Neuronal stem cell (in vitro differentiated cells): ENCODE results near the gene MAP3K3.

Experiments used
- DNase-seq: peaks from one replicate; pipeline ENCODE4 v3.0.0-alpha.2; 2013; ENCODE audit warnings: low spot score
- H2AFZ ChIP-seq: one replicate; pipeline ENCODE4 v1.6.1; 2013; ENCODE audit warnings: mild to moderate bottlenecking, low read length, inconsistent platforms
- H2AK5ac ChIP-seq: 2 replicates; pipeline ENCODE4 v1.6.1; 2013; ENCODE audit warnings: low read depth, mild to moderate bottlenecking, inconsistent platforms, low read length, moderate library complexity, mixed read lengths
- H2BK120ac ChIP-seq: 2 replicates; pipeline ENCODE4 v1.6.1; 2013; ENCODE audit warnings: low read depth, mild to moderate bottlenecking, inconsistent platforms, low read length, moderate library complexity, mixed read lengths
- H2BK12ac ChIP-seq: one replicate; pipeline ENCODE4 v1.6.1; 2013; ENCODE audit warnings: low read length, inconsistent platforms
- H2BK15ac ChIP-seq: 2 replicates; pipeline ENCODE4 v1.6.1; 2013; ENCODE audit warnings: mild to moderate bottlenecking, low read length, inconsistent platforms, mixed read lengths
- H2BK5ac ChIP-seq: one replicate; pipeline ENCODE4 v1.6.1; 2013; ENCODE audit warnings: inconsistent platforms, mild to moderate bottlenecking, low read length, moderate library complexity
- H3K14ac ChIP-seq: one replicate; pipeline ENCODE4 v1.6.1; 2013; ENCODE audit warnings: low read length, inconsistent platforms
- H3K18ac ChIP-seq: 2 replicates; pipeline ENCODE4 v1.6.1; 2013; ENCODE audit warnings: low read length, inconsistent platforms
- H3K23ac ChIP-seq: 2 replicates; pipeline ENCODE4 v1.6.1; 2013; ENCODE audit warnings: low read depth, mild to moderate bottlenecking, mixed read lengths, low read length, inconsistent platforms; ENCODE audit not compliant: poor library complexity
- H3K27ac ChIP-seq: replicated peaks from 3 replicates; pipeline ENCODE4 v1.5.1; 2013; ENCODE audit warnings: low read length, inconsistent platforms
- H3K27me3 ChIP-seq, 3 experiments: 2 replicates each; pipeline ENCODE4 v1.6.1; 2013; ENCODE audit warnings: low read length in 3 of 3, mild to moderate bottlenecking in 2 of 3, inconsistent platforms in 1 of 3, low read depth in 1 of 3, mixed read lengths in 1 of 3, moderate library complexity in 1 of 3; ENCODE audit not compliant: control insufficient read depth in 3 of 3, insufficient read depth in 3 of 3
- H3K36me3 ChIP-seq, 2 donors: replicated peaks in 1 of 2; 2 replicates each; pipeline ENCODE4 v1.6.1; 2013; ENCODE audit warnings: low read length in 2 of 2; ENCODE audit not compliant: control insufficient read depth in 2 of 2, insufficient read depth in 2 of 2
- H3K4ac ChIP-seq: 2 replicates; pipeline ENCODE4 v1.6.1; 2013; ENCODE audit warnings: inconsistent platforms, mild to moderate bottlenecking, low read length, moderate library complexity
- H3K4me1 ChIP-seq, 2 donors: 1 replicate in 1 of 2; 2 replicates in 1 of 2; pipeline ENCODE4 v1.6.1; 2013; ENCODE audit warnings: low read length in 2 of 2, low read depth in 1 of 2; ENCODE audit not compliant: control insufficient read depth in 2 of 2, insufficient read depth in 1 of 2
- H3K4me2 ChIP-seq: one replicate; pipeline ENCODE4 v1.6.1; 2013; ENCODE audit warnings: mild to moderate bottlenecking, low read length, inconsistent platforms; ENCODE audit not compliant: insufficient read depth, poor library complexity, severe bottlenecking
- H3K4me3 ChIP-seq, 2 donors: 2 replicates each; pipeline ENCODE4 v1.5.1; 2013; ENCODE audit warnings: low read length in 2 of 2, mild to moderate bottlenecking in 2 of 2, inconsistent platforms in 1 of 2, moderate library complexity in 1 of 2
- H3K79me1 ChIP-seq: one replicate; pipeline ENCODE4 v1.6.1; 2013; ENCODE audit warnings: low read depth, mild to moderate bottlenecking, inconsistent platforms, low read length, moderate library complexity
- H3K9ac ChIP-seq: one replicate; pipeline ENCODE4 v1.6.1; 2013; ENCODE audit warnings: mild to moderate bottlenecking, low read depth, low read length, inconsistent platforms; ENCODE audit not compliant: poor library complexity
- H3K9me3 ChIP-seq, 2 donors: replicated peaks in 1 of 2; 2 replicates each; pipeline versions ENCODE3 to v1.6.1; 2013; ENCODE audit warnings: low read length in 2 of 2, mild to moderate bottlenecking in 2 of 2, inconsistent platforms in 1 of 2, low read depth in 1 of 2, mixed read lengths in 1 of 2, moderate library complexity in 1 of 2; ENCODE audit not compliant: control insufficient read depth in 2 of 2, insufficient read depth in 1 of 2
- H4K8ac ChIP-seq: one replicate; pipeline ENCODE4 v1.6.1; 2013; ENCODE audit warnings: low read depth, mild to moderate bottlenecking, inconsistent platforms, low read length, moderate library complexity
- H4K91ac ChIP-seq: one replicate; pipeline ENCODE4 v1.6.1; 2013; ENCODE audit warnings: low read length, low read depth, mild to moderate bottlenecking, inconsistent platforms; ENCODE audit not compliant: poor library complexity
- whole genome bisulfite sequencing, 2 donors: extraction: QIAGEN DNeasy Blood & Tissue Kit; methylation state at CpG; one replicate each; pipeline ENCODE4 v1.1.7; 2013; ENCODE audit warnings: missing lambda C conversion rate in 2 of 2, mixed read lengths in 1 of 2; ENCODE audit not compliant: insufficient read length in 2 of 2, insufficient replicate concordance in 1 of 2; ENCODE audit errors: extremely low coverage in 2 of 2; 5-methylcytosine and 5-hydroxymethylcytosine counted together

Gene MAP3K3

DNA sequence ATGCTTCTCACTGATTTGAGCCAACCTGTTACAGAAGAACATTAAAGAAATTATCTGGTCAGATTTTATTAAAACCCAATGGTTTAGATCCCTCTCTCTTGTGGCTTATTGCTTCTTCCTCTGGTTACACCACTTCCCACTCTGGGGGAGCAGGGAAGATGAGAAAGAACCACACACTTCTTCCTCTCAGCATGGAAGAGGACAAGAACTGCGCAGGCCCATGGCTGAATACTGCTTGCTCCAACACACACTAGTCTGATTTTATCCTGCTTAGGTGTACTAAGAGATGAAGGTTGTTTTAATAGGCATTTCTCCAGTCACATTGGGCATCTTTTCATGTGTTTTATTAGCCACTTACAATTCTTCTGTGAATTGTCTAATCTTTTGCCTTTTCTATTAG lies 27.6 kb downstream of the MAP3K3 start:
- WGBS, 2 donors, result no CpG with 5 or more reads among the region's 1 CpG
- no peak overlapping the region for H3K14ac ChIP-seq
- H3K9ac ChIP-seq, result no peak overlapping the region
- H4K8ac ChIP-seq, result no peak overlapping the region
- no peak overlapping the region for H3K4me3 ChIP-seq
- H2AK5ac ChIP-seq, result no peak overlapping the region
- no peaks in the 10 kb centered on the region for H3K27me3 ChIP-seq
- no peak overlapping the region for H2BK15ac ChIP-seq
- no peaks in the 10 kb centered on the region for H3K79me1 ChIP-seq
- no peak overlapping the region for H3K4ac ChIP-seq
- no peaks in the 10 kb centered on the region for H3K9me3 ChIP-seq
- no peak overlapping the region for H3K18ac ChIP-seq
- H2BK120ac ChIP-seq, result no peak overlapping the region
- no peak for DNase-seq
- H2AFZ ChIP-seq, result no peak overlapping the region
- H2BK5ac ChIP-seq, result no peak overlapping the region
- H2BK12ac ChIP-seq, result no peak overlapping the region
- no peaks in the 10 kb centered on the region for H3K4me1 ChIP-seq
- H3K23ac ChIP-seq, result no peak overlapping the region
- H4K91ac ChIP-seq, result no peak overlapping the region
- H3K36me3 ChIP-seq, result peaks cover 6 to 73% of the 10 kb centered on the region in 2 donors
- H3K27ac ChIP-seq, result no peak overlapping the region
- H3K4me2 ChIP-seq, result no peak overlapping the region

DNA sequence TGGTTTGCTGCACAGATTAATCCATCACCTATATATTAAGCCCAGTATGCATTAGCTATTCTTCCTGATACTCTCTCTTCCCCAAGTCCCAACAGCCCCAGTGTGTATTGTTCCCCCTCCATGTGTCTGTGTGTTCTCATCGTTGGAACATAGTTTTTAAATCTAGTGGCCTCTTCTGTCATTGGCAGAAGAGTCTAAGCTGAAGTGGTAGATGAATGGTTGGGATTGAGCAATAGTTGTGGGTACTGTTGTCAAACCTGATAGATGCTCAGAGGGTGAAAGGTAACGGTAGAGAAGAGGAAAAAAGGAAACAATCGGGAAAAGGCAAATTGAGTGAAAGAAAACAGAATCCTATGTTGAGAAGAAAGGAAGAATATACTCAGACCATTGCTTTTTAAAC lies 29.9 kb downstream of the MAP3K3 start:
- peaks cover 6 to 64% of the 10 kb centered on the region in 2 donors for H3K36me3 ChIP-seq

DNA sequence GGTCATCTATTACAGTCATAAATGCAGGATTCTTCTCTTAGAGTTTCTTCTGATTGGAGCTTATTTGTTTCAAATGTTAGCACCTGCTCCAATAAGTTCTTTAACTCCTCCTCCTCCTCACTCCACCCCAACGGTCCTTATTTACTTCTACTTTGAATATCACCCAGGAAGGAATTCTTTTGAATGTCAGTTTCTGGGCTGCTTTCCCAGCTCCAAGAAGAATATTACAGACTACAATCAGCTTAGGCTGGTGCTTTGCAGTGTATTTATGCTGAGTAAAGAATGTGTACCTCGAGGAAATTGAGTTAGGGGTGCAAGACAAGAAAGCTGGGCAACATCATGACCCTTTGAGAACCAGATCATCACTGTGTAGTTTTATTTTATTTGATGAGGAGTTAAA lies 30.8 kb downstream of the MAP3K3 start:
- WGBS, 2 donors, result no CpG with 5 or more reads among the region's 2 CpGs
- DNase-seq, result no peak
- no peak overlapping the region for H3K27ac ChIP-seq
- H3K9ac ChIP-seq, result no peak overlapping the region
- H4K8ac ChIP-seq, result no peak overlapping the region
- H2BK15ac ChIP-seq, result no peak overlapping the region
- H2BK5ac ChIP-seq, result no peak overlapping the region
- no peaks in the 10 kb centered on the region for H3K27me3 ChIP-seq
- H3K14ac ChIP-seq, result no peak overlapping the region
- no peak overlapping the region for H2BK120ac ChIP-seq
- no peaks in the 10 kb centered on the region for H3K79me1 ChIP-seq
- H3K4me1 ChIP-seq, result peaks cover 0 to 3% of the 10 kb centered on the region in 2 donors
- no peak overlapping the region for H3K4me2 ChIP-seq
- H3K18ac ChIP-seq, result no peak overlapping the region
- H3K36me3 ChIP-seq, result peaks cover 6 to 61% of the 10 kb centered on the region in 2 donors
- no peak overlapping the region for H2AK5ac ChIP-seq
- H2AFZ ChIP-seq, result no peak overlapping the region
- H3K4me3 ChIP-seq, result no peak overlapping the region
- no peak overlapping the region for H3K4ac ChIP-seq
- H3K9me3 ChIP-seq, result no peaks in the 10 kb centered on the region
- no peak overlapping the region for H4K91ac ChIP-seq
- no peak overlapping the region for H2BK12ac ChIP-seq
- no peak overlapping the region for H3K23ac ChIP-seq

More for the DNA sequence above, 29.9 kb downstream of the MAP3K3 start:
- Histone ChIP-seq H2BK120ac (no peak overlapping the region), H3K9ac (no peak overlapping the region), H3K4ac (no peak overlapping the region), H3K4me1 (no peaks in the 10 kb centered on the region), H2AFZ (no peak overlapping the region), H3K9me3 (no peaks in the 10 kb centered on the region), H2AK5ac (no peak overlapping the region), H2BK5ac (no peak overlapping the region), H3K14ac (no peak overlapping the region), H3K23ac (no peak overlapping the region), H2BK15ac (no peak overlapping the region), H4K8ac (no peak overlapping the region), H2BK12ac (no peak overlapping the region), H3K18ac (no peak overlapping the region), H3K4me3 (no peak overlapping the region), H3K27me3 (no peaks in the 10 kb centered on the region), H3K27ac (no peak overlapping the region), H4K91ac (no peak overlapping the region), H3K79me1 (no peaks in the 10 kb centered on the region), H3K4me2 (no peak overlapping the region)
- DNase-seq, result no peak
- no CpG with 5 or more reads among the region's 3 CpGs for whole genome bisulfite sequencing, 2 donors

DNA sequence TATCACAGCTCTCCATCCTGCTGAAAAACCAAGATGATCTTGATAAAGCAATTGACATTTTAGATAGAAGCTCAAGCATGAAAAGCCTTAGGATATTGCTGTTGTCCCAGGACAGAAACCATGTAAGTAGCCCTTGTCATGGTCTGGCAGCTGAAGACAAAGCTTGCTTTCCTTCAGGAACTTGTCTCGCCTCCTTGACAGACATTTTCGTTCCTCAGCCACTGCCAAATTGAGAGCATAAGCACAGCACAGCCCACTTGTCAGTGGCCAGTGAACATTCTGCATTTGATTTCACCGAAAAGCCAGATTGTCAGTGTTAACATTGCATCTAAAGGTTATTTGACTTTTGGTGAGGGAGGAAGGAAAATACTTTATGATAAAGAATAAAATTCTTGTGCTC lies 35.6 kb downstream of the MAP3K3 start:
- Histone ChIP-seq H3K36me3 (peaks cover 6 to 72% of the 10 kb centered on the region in 2 donors), H2AFZ (no peak overlapping the region), H3K27ac (no peak overlapping the region), H2BK12ac (no peak overlapping the region), H3K4me2 (no peak overlapping the region), H3K4me1 (peaks cover 0 to 3% of the 10 kb centered on the region in 2 donors), H3K4ac (no peak overlapping the region), H2BK120ac (no peak overlapping the region), H3K9ac (no peak overlapping the region), H2BK5ac (no peak overlapping the region), H2BK15ac (no peak overlapping the region), H3K27me3 (no peaks in the 10 kb centered on the region), H4K8ac (no peak overlapping the region), H3K14ac (no peak overlapping the region), H3K9me3 (no peaks in the 10 kb centered on the region), H4K91ac (no peak overlapping the region), H3K23ac (no peak overlapping the region), H3K4me3 (no peak overlapping the region), H2AK5ac (no peak overlapping the region), H3K79me1 (no peaks in the 10 kb centered on the region), H3K18ac (no peak overlapping the region)
- no peak for DNase-seq
- no CpG with 5 or more reads among the region's 3 CpGs for WGBS, 2 donors
